Neural cell (in vitro differentiated cells): ENCODE results near the gene TIAM2. TPM values are rescaled to one million over a fixed set of nuclear protein-coding genes. Genes with fewer than 3 reads are reported as not detected.

Experiments
- H2AFZ ChIP-seq: fragments of 200-600, 300-800 bp; sonication (generic), shearing (Covaris generic); 2 replicates; pipeline ENCODE4 v1.6.0; 2014; ENCODE audit warnings: low read depth, mild to moderate bottlenecking, antibody characterized with exemption, low read length, moderate library complexity
- H3F3A ChIP-seq: fragments of 200-600 bp; shearing (Covaris generic); 2 replicates; pipeline ENCODE4 v1.6.1; 2016; ENCODE audit warnings: mild to moderate bottlenecking, moderate library complexity, mixed read lengths, antibody characterized with exemption, low read length; ENCODE audit not compliant: insufficient read depth, poor library complexity, severe bottlenecking
- H3K27ac ChIP-seq: fragments of 200-600, 300-800 bp; sonication (generic), shearing (Covaris generic); 2 replicates; pipeline ENCODE4 v1.5.1; 2014; ENCODE audit warnings: mild to moderate bottlenecking, low read length, moderate library complexity
- H3K27me3 ChIP-seq: fragments of 300-800, 200-600 bp; sonication (generic), shearing (Covaris generic); 2 replicates; pipeline ENCODE4 v1.6.0; 2014; ENCODE audit warnings: mild to moderate bottlenecking, low read depth, low read length, moderate library complexity; ENCODE audit not compliant: insufficient read depth
- H3K36me3 ChIP-seq: fragments of 300-800, 200-600 bp; sonication (generic), shearing (Covaris generic); 2 replicates; pipeline ENCODE4 v1.5.1; 2014; ENCODE audit warnings: mild to moderate bottlenecking, antibody characterized with exemption, low read length, moderate library complexity; ENCODE audit not compliant: insufficient read depth
- H3K4me2 ChIP-seq: fragments of 300-800, 200-600 bp; sonication (generic), shearing (Covaris generic); 2 replicates; pipeline ENCODE4 v1.6.0; 2014; ENCODE audit warnings: mild to moderate bottlenecking, low read length
- H3K4me3 ChIP-seq: fragments of 300-800, 200-600 bp; sonication (generic), shearing (Covaris generic); 2 replicates; pipeline ENCODE4 v1.5.1; 2014; ENCODE audit warnings: mild to moderate bottlenecking, low read length, moderate library complexity
- H3K79me2 ChIP-seq: fragments of 200-600 bp; shearing (Covaris generic); replicated peaks from 2 replicates; pipeline ENCODE4 v1.6.0; 2014; ENCODE audit warnings: mild to moderate bottlenecking, low read length, moderate library complexity; ENCODE audit not compliant: insufficient read depth
- H3K9ac ChIP-seq: fragments of 300-800, 200-600 bp; sonication (generic), shearing (Covaris generic); 2 replicates; pipeline ENCODE4 v1.6.1; 2016; ENCODE audit warnings: mild to moderate bottlenecking, low read length, mixed read lengths
- H3K9me2 ChIP-seq: fragments of 200-600 bp; shearing (Covaris generic); 2 replicates; pipeline ENCODE4 v1.6.1; 2016; ENCODE audit warnings: mild to moderate bottlenecking, low read length, mixed read lengths; ENCODE audit not compliant: insufficient read depth
- H3K9me3 ChIP-seq: fragments of 200-600, 300-800 bp; sonication (generic), shearing (Covaris generic); 2 replicates; pipeline ENCODE4 v1.6.1; 2016; ENCODE audit warnings: mild to moderate bottlenecking, mixed run types, low read length, moderate library complexity, mixed read lengths
- H4K20me1 ChIP-seq: fragments of 200-600 bp; shearing (Covaris generic); 2 replicates; pipeline ENCODE4 v1.6.1; 2016; ENCODE audit warnings: mild to moderate bottlenecking, mixed run types; ENCODE audit not compliant: insufficient read depth
- CTCF ChIP-seq: fragments of 450-650 bp; IDR thresholded peaks from 2 replicates; pipeline ENCODE4 v1.5.1; 2014; ENCODE audit warnings: antibody characterized with exemption, mild to moderate bottlenecking, moderate library complexity; ENCODE audit not compliant: poor library complexity, severe bottlenecking
- EP300 ChIP-seq: fragments of 450-650 bp; conservative IDR thresholded peaks from 2 replicates; pipeline ENCODE4 v1.6.1; 2014; ENCODE audit warnings: antibody characterized with exemption, mild to moderate bottlenecking, moderate library complexity; ENCODE audit not compliant: poor library complexity, severe bottlenecking
- EZH2 ChIP-seq: fragments of 200-600, 300-800 bp; shearing (Covaris generic), sonication (generic); IDR thresholded peaks from 2 replicates; pipeline ENCODE4 v1.6.1; 2014; ENCODE audit warnings: antibody characterized with exemption, low read length, borderline replicate concordance, mild to moderate bottlenecking; ENCODE audit not compliant: insufficient read depth, poor library complexity, severe bottlenecking
- MXI1 ChIP-seq: fragments of 450-650 bp; conservative IDR thresholded peaks from 2 replicates; pipeline ENCODE4 v1.6.1; 2014; ENCODE audit warnings: antibody characterized with exemption, mild to moderate bottlenecking; ENCODE audit not compliant: poor library complexity, severe bottlenecking
- POLR2AphosphoS5 ChIP-seq: IDR thresholded peaks from 2 replicates; pipeline ENCODE4 v1.6.1; 2012
- RAD21 ChIP-seq: fragments of 450-650 bp; conservative IDR thresholded peaks from 2 replicates; pipeline ENCODE4 v1.6.1; 2014; ENCODE audit warnings: antibody characterized with exemption, mild to moderate bottlenecking, moderate library complexity
- REST ChIP-seq: IDR thresholded peaks from 2 replicates; pipeline ENCODE4 v1.6.1; 2012; ENCODE audit warnings: borderline replicate concordance
- SMC3 ChIP-seq: fragments of 450-650 bp; conservative IDR thresholded peaks from 2 replicates; pipeline ENCODE4 v1.6.1; 2014; ENCODE audit warnings: antibody characterized with exemption, mild to moderate bottlenecking, moderate library complexity; ENCODE audit not compliant: poor library complexity
- TAF1 ChIP-seq: IDR thresholded peaks from 2 replicates; pipeline ENCODE4 v1.6.1; 2012; ENCODE audit warnings: low read depth
- polyA plus RNA-seq: library from polyadenylated mRNA; depleted of rRNA; stranded (reverse); fragments of >200 nt; gene quantifications from 2 replicates; pipeline ENCODE4 v1.2.3, GENCODE V29; 2014

TIAM2 gene
- polyA plus RNA-seq, 1 donor from 2014 or later = 73.3 TPM

- Histone ChIP-seq H2AFZ (no peak overlapping the region), H3K27me3 (no peaks in the 10 kb centered on the region), H3K4me2 (no peak overlapping the region), H3K27ac (no peak overlapping the region), H3K9me3 (no peaks in the 10 kb centered on the region), H3K36me3 (no peaks in the 10 kb centered on the region), H3K79me2 (no peaks in the 10 kb centered on the region), H4K20me1 (no peaks in the 10 kb centered on the region), H3K9ac (no peak overlapping the region), H3F3A (no peaks in the 10 kb centered on the region), H3K9me2 (no peaks in the 10 kb centered on the region), H3K4me3 (no peak overlapping the region)
- peak; percentile 83 for TF ChIP-seq RAD21
- TF ChIP-seq REST = no peak
- no peak for TF ChIP-seq MXI1
- TF ChIP-seq SMC3 = peak; percentile 92
- TF ChIP-seq CTCF = peak; percentile 83
Observed at GRCh38 chr6:155177363-155177961, 182.3 kb downstream of the TIAM2 start.

- H3K9me2 ChIP-seq = no peaks in the 10 kb centered on the region
- H3K36me3 ChIP-seq = no peaks in the 10 kb centered on the region
- no peaks in the 10 kb centered on the region for H4K20me1 ChIP-seq
- H3K9me3 ChIP-seq = no peaks in the 10 kb centered on the region
- H2AFZ ChIP-seq = no peak overlapping the region
- no peak overlapping the region for H3K9ac ChIP-seq
- no peak overlapping the region for H3K4me2 ChIP-seq
- H3K27ac ChIP-seq = no peak overlapping the region
- no peaks in the 10 kb centered on the region for H3K27me3 ChIP-seq
- no peak overlapping the region for H3K4me3 ChIP-seq
- H3K79me2 ChIP-seq = no peaks in the 10 kb centered on the region
- H3F3A ChIP-seq = no peaks in the 10 kb centered on the region
- TF ChIP-seq RAD21 (no peak), POLR2AphosphoS5 (no peak), MXI1 (no peak), TAF1 (no peak), CTCF (no peak), SMC3 (no peak), EZH2 (no peak), REST (no peak), EP300 (no peak)
Observed at GRCh38 chr6:155181498-155181897, 186.4 kb downstream of the TIAM2 start.
